ENCODE measurements around the gene SNRNP25. TPM values are rescaled to one million over a fixed set of nuclear protein-coding genes. Genes with fewer than 3 reads are reported as not detected.
A peak's percentile ranks its signal among the peaks of the same experiment; 100 is the strongest.

SNRNP25 gene
- total RNA-seq, 3 donors from 2014 or later = 49.5 to 69.4 (median 66.1) TPM

GRCh38 chr16:85865-86264 is 32.2 kb downstream of the SNRNP25 start:
- Mint-ChIP-seq H3K4me3 (no peak overlapping the region), H3K36me3 (ENCODE audit: insufficient read depth) (peaks cover 15% of the 10 kb centered on the region), H3K27me3 (ENCODE audit: low read depth) (no peaks in the 10 kb centered on the region), H3K4me1 (ENCODE audit: low read depth) (peaks cover 26% of the 10 kb centered on the region), H3K9me3 (no peaks in the 10 kb centered on the region)
- ATAC-seq = no peak
- DNase-seq = no peak

GRCh38 chr16:86483-86952 is 32.9 kb downstream of the SNRNP25 start:
- ATAC-seq (no peak), DNase-seq (no peak)
- no peaks in the 10 kb centered on the region for H3K27me3 Mint-ChIP-seq (ENCODE audit: low read depth)
- H3K4me3 Mint-ChIP-seq = no peak overlapping the region
- peaks cover 15% of the 10 kb centered on the region for H3K36me3 Mint-ChIP-seq (ENCODE audit: insufficient read depth)
- no peaks in the 10 kb centered on the region for H3K9me3 Mint-ChIP-seq
- peaks cover 26% of the 10 kb centered on the region for H3K4me1 Mint-ChIP-seq (ENCODE audit: low read depth)

- ATAC-seq (no peak), DNase-seq (no peak)
- Mint-ChIP-seq H3K4me3 (no peak overlapping the region), H3K36me3 (ENCODE audit: insufficient read depth) (peaks cover 15% of the 10 kb centered on the region), H3K27me3 (ENCODE audit: low read depth) (no peaks in the 10 kb centered on the region), H3K9me3 (no peaks in the 10 kb centered on the region), H3K4me1 (ENCODE audit: low read depth) (peaks cover 16% of the 10 kb centered on the region)
Measured at GRCh38 chr16:88613-89012, 35.0 kb downstream of the SNRNP25 start.

- no peak overlapping the region for H3K4me3 Mint-ChIP-seq
- peaks cover 6% of the 10 kb centered on the region for H3K4me1 Mint-ChIP-seq (ENCODE audit: low read depth)
- H3K9me3 Mint-ChIP-seq = no peaks in the 10 kb centered on the region
- DNase-seq = no peak
- no peak for ATAC-seq
- peaks cover 12% of the 10 kb centered on the region for H3K36me3 Mint-ChIP-seq (ENCODE audit: insufficient read depth)
- H3K27me3 Mint-ChIP-seq (ENCODE audit: low read depth) = no peaks in the 10 kb centered on the region
Measured at GRCh38 chr16:89391-90302, 36.0 kb downstream of the SNRNP25 start.

- no peaks in the 10 kb centered on the region for H3K27me3 Mint-ChIP-seq (ENCODE audit: low read depth)
- peaks cover 12% of the 10 kb centered on the region for H3K36me3 Mint-ChIP-seq (ENCODE audit: insufficient read depth)
- H3K4me1 Mint-ChIP-seq (ENCODE audit: low read depth) = no peaks in the 10 kb centered on the region
- no peak overlapping the region for H3K4me3 Mint-ChIP-seq
- H3K9me3 Mint-ChIP-seq = no peaks in the 10 kb centered on the region
- DNase-seq (no peak), ATAC-seq (no peak)
Measured at GRCh38 chr16:91484-91883, 37.9 kb downstream of the SNRNP25 start.

DNA sequence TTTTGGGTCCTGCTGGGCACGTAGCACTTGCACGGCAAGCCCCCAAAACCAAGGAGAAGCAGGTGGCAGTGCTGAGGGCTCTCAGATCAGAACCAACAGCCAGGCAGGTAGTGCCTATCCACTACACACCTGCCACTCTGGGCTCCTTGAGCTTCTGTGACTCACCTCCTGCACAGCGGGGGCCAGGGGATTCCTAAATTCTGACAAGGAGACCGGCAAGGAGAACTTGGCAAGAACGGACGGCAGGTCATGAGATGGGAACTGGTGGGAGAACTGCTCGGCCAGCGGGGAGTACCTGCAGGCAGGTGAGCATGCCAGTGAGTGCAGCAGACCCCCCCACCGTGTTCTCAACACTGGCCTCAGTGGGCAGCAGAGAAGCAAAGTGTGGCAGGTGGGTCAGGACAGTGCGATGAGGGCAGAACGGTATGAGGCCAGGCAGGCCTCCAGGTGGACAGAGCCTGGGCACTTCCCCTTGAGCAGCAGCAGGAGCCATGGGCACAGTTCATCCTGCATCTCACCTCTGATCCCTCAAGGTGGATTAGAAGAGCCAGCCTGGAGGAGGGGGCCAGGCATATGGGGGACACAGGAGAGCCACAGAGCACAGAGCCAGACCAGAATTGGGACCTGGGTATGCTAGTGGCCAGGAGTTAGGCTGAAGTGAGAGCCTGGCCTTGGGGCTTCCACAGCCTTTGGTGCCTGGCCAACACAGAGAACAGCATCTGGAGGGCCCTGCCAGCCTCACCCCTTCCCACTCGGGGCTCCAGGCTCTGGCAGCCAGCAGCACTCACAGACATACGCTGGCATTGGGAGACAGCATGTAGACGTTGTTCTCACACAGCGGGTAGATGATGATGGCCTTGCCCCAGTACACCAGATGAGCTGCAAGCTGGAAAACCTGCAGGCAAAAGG is 39.1 kb downstream of the SNRNP25 start:
- H3K27me3 Mint-ChIP-seq (ENCODE audit: low read depth) = no peaks in the 10 kb centered on the region
- no peak overlapping the region for H3K4me3 Mint-ChIP-seq
- peaks cover 12% of the 10 kb centered on the region for H3K36me3 Mint-ChIP-seq (ENCODE audit: insufficient read depth)
- ATAC-seq (no peak), DNase-seq (no peak)
- peaks cover 3% of the 10 kb centered on the region for H3K4me1 Mint-ChIP-seq (ENCODE audit: low read depth)
- H3K9me3 Mint-ChIP-seq = no peaks in the 10 kb centered on the region

DNA sequence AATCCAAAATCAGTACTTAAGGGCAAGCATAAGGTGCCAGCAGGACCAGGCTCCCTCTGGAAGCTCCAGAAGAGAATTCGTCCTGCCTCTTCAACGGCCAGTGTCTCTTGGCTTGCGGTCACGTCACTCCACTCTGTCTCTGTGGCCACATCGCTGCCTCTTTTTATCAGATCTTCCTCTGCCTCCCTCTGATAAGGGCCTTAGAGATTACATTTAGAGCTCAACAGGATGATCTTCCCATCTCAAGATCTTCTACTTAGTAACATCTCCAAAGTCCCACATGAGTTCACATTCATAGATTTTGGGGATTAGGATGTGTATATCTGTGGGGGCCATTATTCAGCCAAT is 41.3 kb downstream of the SNRNP25 start:
- no peaks in the 10 kb centered on the region for H3K9me3 Mint-ChIP-seq
- H3K36me3 Mint-ChIP-seq (ENCODE audit: insufficient read depth) = peaks cover 12% of the 10 kb centered on the region
- no peak for ATAC-seq
- no peak overlapping the region for H3K4me3 Mint-ChIP-seq
- no peak for DNase-seq
- peaks cover 3% of the 10 kb centered on the region for H3K4me1 Mint-ChIP-seq (ENCODE audit: low read depth)
- H3K27me3 Mint-ChIP-seq (ENCODE audit: low read depth) = no peaks in the 10 kb centered on the region

DNA sequence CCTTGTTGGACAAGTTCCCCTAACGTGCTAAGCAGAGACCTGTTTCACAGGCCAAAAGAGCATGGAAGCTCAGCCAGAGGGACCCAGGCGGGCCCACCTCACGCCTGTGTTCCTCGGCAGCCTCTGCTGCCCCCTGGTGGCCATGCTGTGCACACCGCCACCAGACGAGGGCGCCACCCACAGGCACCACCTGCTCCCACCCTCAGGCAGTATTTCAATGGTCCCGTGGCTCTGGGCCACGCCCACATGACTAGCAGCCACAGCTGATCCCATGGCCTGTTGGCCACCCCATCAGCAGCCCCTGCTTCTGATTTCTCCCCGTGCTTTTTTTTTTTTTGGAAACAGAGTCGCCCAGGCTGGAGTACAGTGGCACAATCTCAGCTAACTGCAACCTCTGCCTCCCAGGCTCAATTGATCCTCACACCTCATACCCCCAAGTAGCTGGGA is 43.3 kb downstream of the SNRNP25 start:
- Mint-ChIP-seq H3K9me3 (no peaks in the 10 kb centered on the region), H3K36me3 (ENCODE audit: insufficient read depth) (peaks cover 8% of the 10 kb centered on the region), H3K4me3 (no peak overlapping the region), H3K4me1 (ENCODE audit: low read depth) (peaks cover 3% of the 10 kb centered on the region), H3K27me3 (ENCODE audit: low read depth) (no peaks in the 10 kb centered on the region)
- ATAC-seq (peak; percentile 95 to 99), DNase-seq (peak; percentile 86)

GRCh38 chr16:97822-98221 is 44.2 kb downstream of the SNRNP25 start:
- H3K4me1 Mint-ChIP-seq (ENCODE audit: low read depth) = peaks cover 3% of the 10 kb centered on the region
- no peak for ATAC-seq
- no peak for DNase-seq
- H3K36me3 Mint-ChIP-seq (ENCODE audit: insufficient read depth) = peaks cover 15% of the 10 kb centered on the region
- no peak overlapping the region for H3K4me3 Mint-ChIP-seq
- H3K9me3 Mint-ChIP-seq = no peaks in the 10 kb centered on the region
- no peaks in the 10 kb centered on the region for H3K27me3 Mint-ChIP-seq (ENCODE audit: low read depth)

DNA sequence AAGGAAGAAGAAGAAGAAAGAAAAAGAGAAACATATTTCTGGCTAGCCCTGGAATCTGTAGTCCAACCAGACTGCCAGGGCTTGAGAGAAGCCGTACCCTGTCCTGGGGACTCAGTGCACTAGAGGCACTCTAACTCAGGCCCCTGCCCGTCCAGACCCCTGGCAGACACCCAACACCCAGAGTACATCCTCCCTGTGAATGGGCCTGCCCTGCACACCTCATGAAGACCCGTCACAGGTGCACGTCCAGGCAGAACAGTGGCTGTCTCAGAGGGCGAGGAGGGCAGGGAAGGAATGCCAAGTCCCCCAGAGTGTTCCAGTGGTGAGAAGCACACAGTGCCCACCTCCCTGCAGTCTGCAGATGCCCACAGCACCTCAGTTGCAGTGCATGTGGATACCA is 47.4 kb downstream of the SNRNP25 start:
- ATAC-seq = no peak
- Mint-ChIP-seq H3K9me3 (no peaks in the 10 kb centered on the region), H3K27me3 (ENCODE audit: low read depth) (no peaks in the 10 kb centered on the region)

DNA sequence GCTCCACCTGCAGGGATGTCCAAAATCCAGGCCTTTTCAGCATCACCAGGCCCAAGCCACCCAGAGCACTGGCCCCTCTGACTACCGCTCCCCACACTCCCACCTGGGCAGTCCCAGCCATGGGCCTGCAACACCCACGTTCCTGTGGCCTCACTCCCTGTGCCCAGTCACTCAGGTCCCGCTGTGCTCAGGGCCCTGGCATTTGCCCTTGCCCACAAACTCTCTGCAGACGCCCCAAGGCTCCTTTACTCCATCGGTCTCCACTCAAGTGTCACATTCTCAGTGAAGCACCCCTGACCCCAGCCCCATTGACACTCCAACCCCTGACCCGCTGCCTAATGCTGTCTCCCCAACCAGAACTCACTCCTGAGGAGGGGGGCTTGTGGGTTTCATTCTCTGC is 48.0 kb downstream of the SNRNP25 start:
- peaks cover 3% of the 10 kb centered on the region for H3K4me1 Mint-ChIP-seq (ENCODE audit: low read depth)
- H3K4me3 Mint-ChIP-seq = no peak overlapping the region
- no peaks in the 10 kb centered on the region for H3K27me3 Mint-ChIP-seq (ENCODE audit: low read depth)
- H3K9me3 Mint-ChIP-seq = no peaks in the 10 kb centered on the region
- peaks cover 16% of the 10 kb centered on the region for H3K36me3 Mint-ChIP-seq (ENCODE audit: insufficient read depth)
- ATAC-seq = no peak
- no peak for DNase-seq

More for the DNA sequence above, 47.4 kb downstream of the SNRNP25 start:
- H3K36me3 Mint-ChIP-seq (ENCODE audit: insufficient read depth) = peaks cover 15% of the 10 kb centered on the region
- DNase-seq = no peak
- H3K4me3 Mint-ChIP-seq = no peak overlapping the region
- peaks cover 3% of the 10 kb centered on the region for H3K4me1 Mint-ChIP-seq (ENCODE audit: low read depth)

GRCh38 chr16:102060-102855 is 48.6 kb downstream of the SNRNP25 start:
- H3K4me3 Mint-ChIP-seq = no peak overlapping the region

GRCh38 chr16:104355-104754 is 50.7 kb downstream of the SNRNP25 start:
- ATAC-seq (no peak), DNase-seq (no peak)
- Mint-ChIP-seq H3K36me3 (ENCODE audit: insufficient read depth) (peaks cover 17% of the 10 kb centered on the region), H3K4me3 (no peak overlapping the region), H3K9me3 (no peaks in the 10 kb centered on the region), H3K4me1 (ENCODE audit: low read depth) (no peaks in the 10 kb centered on the region), H3K27me3 (ENCODE audit: low read depth) (no peaks in the 10 kb centered on the region)

More at GRCh38 chr16:102060-102855, 48.6 kb downstream of the SNRNP25 start:
- DNase-seq = no peak
- no peaks in the 10 kb centered on the region for H3K4me1 Mint-ChIP-seq (ENCODE audit: low read depth)
- peaks cover 20% of the 10 kb centered on the region for H3K36me3 Mint-ChIP-seq (ENCODE audit: insufficient read depth)
- ATAC-seq = no peak
- H3K27me3 Mint-ChIP-seq (ENCODE audit: low read depth) = no peaks in the 10 kb centered on the region
- H3K9me3 Mint-ChIP-seq = no peaks in the 10 kb centered on the region

DNA sequence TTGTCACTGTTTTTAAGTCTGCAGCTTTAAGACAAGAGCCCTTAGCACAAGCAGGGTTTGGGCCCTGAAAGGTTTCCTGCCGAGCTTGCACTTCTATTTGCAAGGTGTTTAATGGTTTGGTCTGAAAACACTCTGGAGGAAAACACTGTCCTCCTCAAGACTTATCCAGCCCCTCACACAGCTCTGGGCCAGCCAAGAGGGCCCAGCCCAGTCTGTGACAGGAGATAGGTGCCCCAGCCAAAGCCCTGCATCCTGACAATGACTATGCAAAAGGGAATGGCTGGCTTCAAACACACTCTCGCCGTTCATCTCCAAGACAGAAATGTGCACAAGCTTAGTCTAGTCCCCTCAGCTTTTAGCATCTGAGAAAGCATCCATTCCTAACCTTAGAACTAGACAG is 51.3 kb downstream of the SNRNP25 start:
- Mint-ChIP-seq H3K36me3 (ENCODE audit: insufficient read depth) (peaks cover 20% of the 10 kb centered on the region), H3K4me3 (no peak overlapping the region), H3K27me3 (ENCODE audit: low read depth) (no peaks in the 10 kb centered on the region), H3K9me3 (no peaks in the 10 kb centered on the region), H3K4me1 (ENCODE audit: low read depth) (no peaks in the 10 kb centered on the region)
- ATAC-seq = no peak
- DNase-seq = no peak
